ENCODE data around the gene POLR1G.
"Not testable (repeated sequence)": the region's sequence is repeated elsewhere in the genome, so short reads cannot be mapped to it uniquely, and the experiment has no call there.

POLR1G gene

GRCh38 chr19:45421947-45422498 is 15.6 kb downstream of the POLR1G start:
- no peak for DNase-seq (ENCODE audit: low read depth in 2 of 2)
- peak overlapping the region in 1 of 2 donors; percentile 77 for H3K4me3 ChIP-seq (replicated peaks in 1 of 2; ENCODE audit: low read depth in 2 of 2, low read length in 2 of 2)
- no peak for TF ChIP-seq CTCF (IDR thresholded peaks at IDR 0.05; ENCODE audit: low read depth, low read length)

GRCh38 chr19:45423033-45423588 is 16.7 kb downstream of the POLR1G start:
- peak overlapping the region; percentile 65 to 77 for H3K4me3 ChIP-seq (replicated peaks in 1 of 2; ENCODE audit: low read depth in 2 of 2, low read length in 2 of 2)
- DNase-seq (ENCODE audit: low read depth in 2 of 2): no peak
- TF ChIP-seq CTCF (IDR thresholded peaks at IDR 0.05; ENCODE audit: low read depth, low read length): no peak

GRCh38 chr19:45423589-45424190 is 17.2 kb downstream of the POLR1G start, which contains the start of gene ERCC1:
Gene ERCC1 (minus strand): TSS chr19:45423917. CDS start chr19:45423374, 543 bp downstream.
- peak; percentile 97 for DNase-seq (ENCODE audit: low read depth in 2 of 2)
- peak within 1 kb of the TSS; percentile 65 to 77 for H3K4me3 ChIP-seq (replicated peaks in 1 of 2; ENCODE audit: low read depth in 2 of 2, low read length in 2 of 2)
- no peak for TF ChIP-seq CTCF (IDR thresholded peaks at IDR 0.05; ENCODE audit: low read depth, low read length)

DNA sequence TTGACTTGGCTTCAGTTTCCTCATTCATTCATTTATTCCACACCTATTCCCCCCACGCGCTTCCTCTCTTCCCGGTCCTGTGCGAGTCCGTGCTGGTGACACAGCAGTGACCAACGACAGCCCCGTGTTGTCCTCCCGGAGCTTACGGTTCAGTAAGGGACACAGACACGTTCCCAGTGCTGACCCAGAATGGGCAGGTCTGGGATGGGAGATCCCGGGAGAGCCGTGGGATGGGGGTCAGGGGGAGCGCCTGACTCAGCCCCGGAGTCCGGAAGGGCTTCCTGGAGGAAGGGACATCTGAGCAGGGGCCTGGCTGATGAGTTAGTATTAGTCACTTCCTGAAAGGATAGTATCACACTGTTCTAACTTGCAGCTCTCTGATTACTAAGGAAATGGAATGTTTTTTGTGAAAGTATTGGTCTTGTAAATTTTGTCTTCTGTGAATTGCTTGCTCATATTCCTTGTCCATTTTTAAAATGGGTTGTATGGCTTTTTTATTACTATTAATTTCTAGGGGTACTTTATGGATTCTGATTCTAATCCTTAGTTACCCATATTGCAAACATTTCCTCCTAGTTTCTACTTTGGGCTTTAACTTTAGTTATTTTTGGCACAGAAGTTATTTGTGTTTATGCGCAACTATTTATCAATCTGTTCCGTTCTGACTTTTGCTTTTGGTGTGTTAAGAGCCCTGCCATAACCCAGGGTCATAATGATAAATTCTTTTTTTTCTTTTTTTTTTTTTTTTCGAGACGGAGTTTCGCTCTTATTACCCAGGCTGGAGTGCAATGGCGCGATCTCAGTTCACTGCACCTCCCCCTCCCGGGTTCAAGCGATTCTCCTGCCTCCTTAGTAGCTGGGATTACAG is 18.0 kb downstream of the POLR1G start:
- H3K4me3 ChIP-seq (replicated peaks in 1 of 2; ENCODE audit: low read depth in 2 of 2, low read length in 2 of 2): peak overlapping the region; percentile 65 to 77
- no peak for TF ChIP-seq CTCF (IDR thresholded peaks at IDR 0.05; ENCODE audit: low read depth, low read length)
- DNase-seq (ENCODE audit: low read depth in 2 of 2): peak; percentile 91 to 98

DNA sequence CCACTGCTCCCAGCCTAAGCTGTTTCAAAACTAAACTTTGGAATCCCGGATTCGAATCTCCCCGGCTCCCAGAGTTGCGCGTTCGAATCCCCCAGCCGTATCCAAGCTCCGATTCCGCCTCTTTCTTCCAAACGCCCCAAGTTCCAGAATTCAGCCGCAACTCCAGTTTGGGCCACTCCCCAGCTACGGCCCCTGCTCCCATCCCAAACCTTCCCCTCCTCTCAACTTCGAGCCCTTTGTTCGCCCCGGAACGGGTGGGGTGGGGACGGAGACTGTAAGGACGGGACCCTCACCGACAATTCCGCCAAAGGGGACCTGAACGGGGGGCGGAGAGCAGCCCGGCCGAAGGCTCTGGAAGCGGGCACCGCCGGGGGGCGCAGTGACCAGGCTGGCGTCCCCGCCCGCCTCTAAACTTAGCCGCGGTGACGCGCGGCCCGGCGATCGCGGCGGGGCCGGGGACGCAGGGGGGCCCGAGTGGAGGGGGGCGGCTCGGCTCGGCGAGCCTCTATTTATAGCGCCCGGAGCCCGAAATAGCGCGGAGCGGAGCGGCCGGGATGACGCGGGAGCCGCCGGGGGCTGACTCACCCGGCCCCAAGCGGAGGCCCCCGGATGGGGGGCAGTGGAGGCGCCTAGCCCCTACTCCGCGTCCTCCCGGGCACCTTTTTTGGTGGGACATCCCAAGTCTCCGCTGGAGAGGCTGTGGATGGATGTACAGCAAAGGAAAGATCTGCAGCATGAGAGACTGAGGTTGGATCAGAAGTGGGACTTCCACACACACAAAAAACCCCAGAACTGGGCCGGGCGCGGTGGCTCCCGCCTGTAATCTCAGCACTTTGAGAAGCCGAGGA is 22.2 kb downstream of the POLR1G start:
- TF ChIP-seq CTCF (IDR thresholded peaks at IDR 0.05; ENCODE audit: low read depth, low read length): no peak
- peak; percentile 59 to 62 for DNase-seq (ENCODE audit: low read depth in 2 of 2)
- peak overlapping the region; percentile 52 to 58 for H3K4me3 ChIP-seq (replicated peaks in 1 of 2; ENCODE audit: low read depth in 2 of 2, low read length in 2 of 2)

GRCh38 chr19:45429896-45430295 is 23.5 kb downstream of the POLR1G start:
- H3K4me3 ChIP-seq (replicated peaks in 1 of 2; ENCODE audit: low read depth in 2 of 2, low read length in 2 of 2); DNase-seq (ENCODE audit: low read depth in 2 of 2): not testable (repeated sequence)

DNA sequence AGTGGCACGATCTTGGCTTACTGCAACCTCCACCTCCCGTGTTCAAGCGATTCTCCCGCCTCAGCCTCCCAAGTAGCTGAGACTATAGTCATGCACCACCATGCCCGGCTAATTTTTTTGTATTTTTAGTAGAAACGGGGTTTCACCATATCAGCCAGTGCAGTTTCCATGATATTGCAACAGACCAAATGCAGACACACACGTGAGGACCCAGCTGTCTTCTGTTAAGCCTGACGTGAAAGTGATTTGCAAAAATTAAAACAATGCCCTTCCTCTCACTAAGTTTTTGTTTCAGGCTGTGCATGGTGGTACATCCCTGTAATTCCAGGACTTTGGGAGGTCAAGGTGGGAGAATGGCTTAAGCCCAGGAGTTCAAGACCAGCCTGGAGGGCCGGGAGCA is 24.6 kb downstream of the POLR1G start:
- DNase-seq (ENCODE audit: low read depth in 2 of 2): peak; percentile 56 to 72
- not testable (repeated sequence) for H3K4me3 ChIP-seq (replicated peaks in 1 of 2; ENCODE audit: low read depth in 2 of 2, low read length in 2 of 2)

DNA sequence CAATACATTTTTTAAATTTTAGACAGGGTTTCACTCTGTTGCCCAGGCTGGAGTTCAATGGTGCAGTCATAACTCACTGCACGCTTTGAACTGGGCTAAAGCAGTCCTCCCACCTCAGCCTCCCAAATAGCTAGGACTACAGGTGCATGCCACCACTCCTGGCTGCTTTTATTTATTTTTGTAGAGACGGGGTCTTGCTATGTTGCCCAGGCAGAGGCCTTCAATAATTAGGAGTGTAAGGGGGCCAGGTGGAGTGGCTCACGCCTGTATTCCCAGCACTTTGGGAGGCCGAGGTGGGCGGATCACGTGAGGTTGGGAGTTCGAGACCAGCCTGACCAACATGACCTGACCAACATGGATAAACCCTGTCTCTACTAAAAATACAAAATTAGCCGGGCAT is 26.1 kb downstream of the POLR1G start:
- not testable (repeated sequence) for H3K4me3 ChIP-seq (replicated peaks in 1 of 2; ENCODE audit: low read depth in 2 of 2, low read length in 2 of 2); DNase-seq (ENCODE audit: low read depth in 2 of 2)

Measured in cardiac fibroblast (primary cell).